G401.6 (cell line): ENCODE data around the gene CD36.

Source experiments
- FAIRE-seq: peaks from 2 replicates; lab custom pipeline; 2012; peaks lifted over from hg19 to GRCh38; lab: Jason Lieb, UNC

The CD36 gene

DNA sequence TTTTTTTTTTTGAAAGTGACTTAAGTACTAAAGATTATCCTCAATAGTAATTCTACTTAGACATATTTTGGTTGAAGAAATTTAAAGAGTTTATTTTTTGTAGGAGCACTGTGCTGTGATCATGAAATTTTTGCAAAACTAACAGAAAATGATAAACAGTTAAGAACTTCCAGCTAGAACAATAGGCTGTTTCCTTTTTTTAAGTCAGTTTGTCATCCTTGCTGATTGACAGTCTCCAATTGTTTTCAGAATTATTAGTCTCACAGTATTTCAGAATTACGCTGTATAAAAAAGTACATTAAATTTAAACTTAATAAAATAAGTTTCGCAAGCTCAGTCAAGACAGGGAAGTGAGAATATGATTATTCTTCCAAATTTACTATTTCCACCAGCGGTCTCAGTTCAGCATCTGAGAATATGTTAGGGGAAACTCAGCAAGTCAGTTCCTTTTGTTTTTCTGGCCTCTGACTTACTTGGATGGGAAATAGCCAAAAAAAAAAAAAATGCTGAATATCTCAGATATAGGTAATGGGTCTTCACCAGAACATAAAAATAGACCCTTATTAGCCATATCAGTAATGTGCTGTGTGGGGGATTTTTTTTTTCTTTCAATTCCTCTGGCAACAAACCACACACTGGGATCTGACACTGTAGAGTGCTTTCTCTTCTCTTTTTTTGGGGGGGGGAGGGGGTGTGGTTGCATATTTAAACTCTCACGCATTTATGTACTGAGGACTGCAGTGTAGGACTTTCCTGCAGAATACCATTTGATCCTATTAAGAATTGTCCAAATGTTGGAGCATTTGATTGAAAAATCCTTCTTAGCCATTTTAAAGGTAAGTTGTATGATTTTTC lies at the start of gene CD36:
CD36 (plus strand) TSS at position 732 of the 855 bp plus-strand sequence. CDS start 8,099 bp downstream, outside the sequence.
- FAIRE-seq: no peak

- no peak for FAIRE-seq
These were observed 48.8 kb upstream of the CD36 start for GRCh38 chr7:80589631-80590030.

DNA sequence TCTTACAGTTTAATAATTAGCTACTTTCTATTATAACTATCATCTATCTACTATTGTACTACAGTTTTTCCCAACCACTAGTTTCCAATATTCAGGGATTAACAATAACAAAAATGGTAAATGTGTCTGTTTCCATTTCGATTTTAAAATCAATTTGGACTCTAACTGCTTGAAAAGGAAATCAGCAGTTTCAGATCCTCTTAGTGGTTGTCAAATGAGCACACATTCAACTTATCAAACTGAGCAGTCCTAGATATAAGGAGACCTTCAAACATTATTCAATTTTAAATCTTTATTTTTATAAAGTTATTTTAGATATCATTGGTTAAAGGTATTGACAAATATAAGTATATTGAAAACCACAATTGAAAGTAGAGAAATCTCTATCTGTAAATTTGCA lies 46.8 kb upstream of the CD36 start:
- FAIRE-seq: no peak

DNA sequence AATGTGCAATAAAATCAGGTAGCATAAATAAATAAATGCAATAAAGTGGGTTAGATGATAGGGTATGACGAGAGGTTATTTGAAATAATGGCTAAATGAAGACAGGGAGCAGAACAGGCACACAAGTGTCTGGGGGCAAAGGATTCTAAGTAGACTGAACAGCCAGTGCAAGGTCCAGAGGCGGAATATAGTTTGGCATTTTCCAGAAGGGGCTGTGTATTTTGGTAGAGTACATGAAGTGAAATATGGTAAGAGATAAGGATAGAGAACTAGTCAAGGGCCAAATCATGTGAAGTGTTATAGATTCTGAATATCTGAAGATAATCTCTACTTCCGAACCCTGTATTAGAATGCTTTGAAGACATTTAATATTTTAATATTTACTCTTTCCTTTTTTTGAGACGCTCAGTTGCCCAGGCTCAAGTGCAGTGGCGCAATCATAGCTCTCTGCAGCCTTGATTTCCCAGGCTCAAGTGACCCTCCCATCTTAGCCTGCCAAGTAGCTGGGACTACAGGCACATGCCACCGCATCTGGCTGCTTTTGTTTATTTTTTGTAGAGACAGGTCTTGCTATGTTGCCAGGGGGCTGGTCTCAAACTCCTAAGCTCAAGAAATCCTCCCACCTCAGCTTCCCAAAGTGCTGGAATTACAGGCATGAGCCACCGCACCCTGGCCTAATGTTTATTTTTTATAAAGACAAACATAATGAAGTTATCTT lies 44.4 kb upstream of the CD36 start:
- no peak for FAIRE-seq

DNA sequence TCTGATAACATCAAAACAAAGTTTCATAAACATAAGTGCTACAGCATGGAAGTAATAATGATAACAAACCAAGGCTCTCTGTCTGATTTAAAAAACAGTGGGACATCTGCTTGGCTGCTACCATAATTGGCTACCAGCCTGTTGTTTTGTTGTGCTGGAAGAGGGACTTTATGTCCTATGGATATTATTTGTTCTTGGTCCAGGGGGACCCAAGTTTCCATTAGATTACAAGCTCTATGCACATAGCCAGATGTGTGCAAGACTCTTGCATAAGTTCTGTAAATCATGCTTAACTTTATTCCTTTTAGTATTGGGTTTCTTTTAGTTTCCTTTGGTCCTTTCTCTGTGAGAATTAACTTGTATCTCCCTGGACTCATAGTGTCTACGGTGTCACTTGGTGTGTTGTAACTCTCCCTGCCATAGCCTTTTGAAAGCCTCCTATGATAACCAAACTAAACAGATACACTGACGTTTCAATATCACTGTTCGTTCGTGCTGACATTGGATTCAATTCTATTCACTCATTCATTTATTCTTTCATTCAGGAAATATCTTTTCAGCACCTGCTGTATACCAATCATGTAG lies 41.4 kb upstream of the CD36 start:
- no peak for FAIRE-seq

DNA sequence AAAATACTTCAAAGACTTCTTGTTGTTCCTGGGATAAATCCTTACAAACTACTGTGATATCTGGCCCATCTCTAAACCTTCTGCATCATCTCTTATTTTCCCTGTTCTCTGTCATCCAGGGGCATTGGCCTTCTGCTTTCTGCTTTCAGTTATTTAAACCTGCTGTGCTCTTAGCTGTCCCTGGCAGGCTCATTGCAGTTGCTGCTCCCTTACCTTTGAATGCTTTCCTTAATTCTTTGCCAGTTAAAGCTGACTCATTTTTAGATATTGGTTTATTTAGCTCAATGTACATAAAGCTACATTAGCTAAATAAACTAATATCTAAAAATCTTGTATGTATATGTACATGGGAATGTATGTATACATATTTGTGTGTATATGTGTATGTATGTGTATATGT lies 40.6 kb upstream of the CD36 start:
- no peak for FAIRE-seq

- no peak for FAIRE-seq
These were observed 38.4 kb upstream of the CD36 start for GRCh38 chr7:80600046-80600445.

GRCh38 chr7:80601999-80602398 lies 36.4 kb upstream of the CD36 start:
- FAIRE-seq: no peak

DNA sequence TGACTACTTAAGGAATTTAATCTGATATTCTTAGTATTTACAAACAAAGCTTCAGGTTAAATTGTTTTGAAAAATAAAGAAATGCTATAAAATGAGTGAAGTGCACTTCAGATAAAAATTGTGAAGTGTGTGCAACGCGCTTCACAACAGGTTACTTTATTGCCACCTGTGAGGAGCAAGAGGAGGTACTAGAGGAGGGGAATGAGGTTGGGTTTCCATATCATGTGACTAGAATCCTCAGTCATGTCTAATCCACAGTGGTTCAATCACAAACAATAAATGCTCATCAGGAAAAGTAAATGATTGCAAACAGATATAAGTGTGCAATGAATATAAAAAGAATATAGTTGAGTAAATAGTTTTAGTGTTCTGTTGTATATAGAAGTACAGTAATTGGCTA lies 34.5 kb upstream of the CD36 start:
- FAIRE-seq: peak; percentile 65

GRCh38 chr7:80604436-80604835 lies 34.0 kb upstream of the CD36 start:
- peak; percentile 56 for FAIRE-seq

DNA sequence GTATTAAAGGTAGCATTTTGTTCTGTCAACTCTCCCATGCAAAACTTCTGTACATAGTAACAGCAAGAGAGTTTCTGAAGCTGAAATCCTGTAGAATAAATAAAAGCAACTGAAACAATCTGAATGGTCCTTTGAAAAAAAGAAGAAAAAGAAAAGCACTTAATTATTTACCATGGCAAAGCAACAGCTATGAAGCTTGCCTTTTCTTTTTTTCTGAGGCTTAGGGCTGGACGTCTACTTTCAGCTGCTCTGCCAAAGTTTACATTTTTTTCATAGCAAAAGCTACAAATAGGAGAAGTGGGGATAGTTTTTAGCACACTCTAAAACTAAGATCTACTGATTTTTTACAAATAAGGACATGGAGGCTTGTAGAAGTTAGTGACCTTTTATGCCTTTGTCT lies 31.3 kb upstream of the CD36 start:
- no peak for FAIRE-seq

- FAIRE-seq: no peak
These were observed 30.1 kb upstream of the CD36 start for GRCh38 chr7:80608336-80608735.

- FAIRE-seq: no peak
These were observed 28.7 kb upstream of the CD36 start for GRCh38 chr7:80609751-80610150.

DNA sequence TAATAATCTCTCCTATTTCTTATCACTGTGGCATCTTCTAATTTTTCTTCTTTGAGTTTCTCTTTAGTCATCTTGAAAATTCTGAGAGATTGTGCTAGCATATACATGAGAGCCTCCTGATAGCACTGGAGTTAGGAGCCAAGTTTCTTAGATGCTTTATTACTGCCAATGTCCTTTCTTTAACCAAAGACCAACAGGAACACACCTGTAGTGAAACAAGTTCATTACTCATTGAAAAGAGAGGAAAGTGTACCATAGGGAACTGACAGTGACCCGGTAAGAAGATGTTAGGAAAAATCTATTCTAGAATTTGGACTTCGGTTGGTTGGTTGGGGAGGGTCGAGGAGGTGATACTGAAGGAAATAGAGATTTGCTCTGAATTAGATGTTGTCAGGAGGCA lies 27.1 kb upstream of the CD36 start:
- no peak for FAIRE-seq

- FAIRE-seq: no peak
These were observed 26.7 kb upstream of the CD36 start for GRCh38 chr7:80611779-80612178.

- no peak for FAIRE-seq
These were observed 25.6 kb upstream of the CD36 start for GRCh38 chr7:80612880-80613279.

DNA sequence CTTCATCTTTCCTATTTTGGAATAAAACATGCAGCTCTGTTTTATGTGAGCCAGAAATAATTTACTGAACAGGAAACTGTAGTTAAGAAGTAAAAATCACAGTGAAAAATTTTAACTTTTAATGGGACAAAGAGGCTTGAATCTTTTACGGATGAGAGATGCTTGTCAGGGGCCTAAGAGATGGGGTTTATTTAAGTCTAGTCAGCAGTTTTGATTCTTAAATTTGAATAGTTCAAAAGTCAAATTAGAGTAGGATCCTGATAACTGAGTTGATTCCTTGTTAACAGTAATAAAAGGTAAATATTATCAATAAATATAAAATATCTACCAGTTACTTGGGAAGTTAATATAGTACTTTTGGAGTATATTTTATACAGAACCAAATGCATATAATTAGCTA lies 24.9 kb upstream of the CD36 start:
- FAIRE-seq: no peak

DNA sequence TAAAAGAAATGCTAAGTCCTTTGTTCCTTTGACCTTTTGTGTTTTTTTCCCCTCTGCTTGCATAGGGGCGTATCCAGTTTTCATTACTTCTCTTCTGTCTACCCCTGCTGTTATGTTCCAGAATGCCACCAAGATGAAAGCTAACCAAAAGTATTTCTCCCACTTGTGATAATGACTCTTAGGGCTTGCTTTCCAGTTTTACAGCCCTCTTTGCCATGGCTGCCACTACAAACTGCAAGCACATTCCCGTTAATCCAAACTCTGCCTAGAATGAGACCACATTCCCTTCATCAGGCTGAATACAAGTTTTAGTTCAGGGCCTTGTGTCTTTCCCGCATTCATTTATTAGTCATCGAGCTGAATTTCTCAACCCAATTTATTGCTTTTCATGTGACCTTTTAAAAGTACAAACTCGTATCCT lies 23.6 kb upstream of the CD36 start:
- FAIRE-seq: no peak

- FAIRE-seq: no peak
These were observed 20.3 kb upstream of the CD36 start for GRCh38 chr7:80618096-80618495.

DNA sequence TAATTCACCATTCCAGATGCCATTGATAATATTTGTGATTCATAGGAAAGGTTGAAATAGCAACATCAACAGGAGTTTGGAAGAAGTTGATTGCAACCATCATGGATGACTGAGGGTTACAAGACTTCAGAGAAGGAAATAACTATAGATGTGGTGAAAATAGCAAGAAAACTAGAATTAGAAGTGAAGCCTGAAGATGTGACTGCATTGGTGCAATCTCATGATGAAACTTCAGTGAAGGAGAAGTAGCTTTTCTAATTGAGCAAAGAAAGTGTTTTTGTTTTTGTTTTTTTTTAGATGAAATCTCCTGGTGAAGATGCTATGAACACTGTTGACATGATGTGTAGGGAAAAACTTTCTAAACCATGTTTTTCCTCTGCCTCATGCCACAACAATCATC lies 18.7 kb upstream of the CD36 start:
- FAIRE-seq: no peak

DNA sequence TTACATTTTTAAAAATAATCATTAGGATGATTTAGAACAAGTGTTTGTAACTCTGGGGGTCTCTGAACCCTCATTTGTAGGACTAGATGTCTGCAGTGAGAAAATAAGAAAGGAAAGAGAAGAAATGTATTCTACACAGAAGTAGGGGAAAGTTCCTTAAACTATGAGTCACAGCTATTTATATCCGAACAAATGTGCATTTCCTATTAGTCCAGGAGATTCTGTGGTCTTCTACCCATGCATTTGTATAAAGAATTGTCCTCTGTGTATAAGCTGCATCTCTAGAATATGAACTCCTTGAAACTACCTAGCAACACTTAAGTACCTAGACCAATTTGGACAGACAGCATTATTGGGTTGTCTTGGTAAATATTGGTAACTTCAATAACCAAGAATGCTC lies 15.9 kb upstream of the CD36 start:
- no peak for FAIRE-seq

GRCh38 chr7:80623503-80624252 lies 14.8 kb upstream of the CD36 start:
- no peak for FAIRE-seq

GRCh38 chr7:80624763-80625162 lies 13.7 kb upstream of the CD36 start:
- no peak for FAIRE-seq
